Tibial nerve (tissue), 4 donors: ENCODE results near the gene OR8H2. TPM values are rescaled to one million over a fixed set of nuclear protein-coding genes. Genes with fewer than 3 reads are reported as not detected.
"Not testable (repeated sequence)": the region's sequence is repeated elsewhere in the genome, so short reads cannot be mapped to it uniquely, and the experiment has no call there.

ENCODE experiments used
- DNase-seq, 2 donors: peaks; one replicate each; pipeline ENCODE4 v3.0.0-alpha.2; 2019; ENCODE audit warnings: low spot score in 2 of 2
- H3K27ac ChIP-seq, 4 donors: fragments of 200-600 bp; sonication (generic) in 3 of 4; one replicate each; pipeline ENCODE4 v1.5.1; 2017 to 2019; ENCODE audit warnings: mild to moderate bottlenecking in 1 of 4
- H3K27me3 ChIP-seq, 2 donors: fragments of 200-600 bp; sonication (generic) in 1 of 2; one replicate each; pipeline versions ENCODE4 v1.5.1 to v1.6.0; 2017 to 2019
- H3K36me3 ChIP-seq, 3 donors: fragments of 200-600 bp; sonication (generic); one replicate each; pipeline ENCODE4 v1.5.1; 2018 to 2019
- H3K4me1 ChIP-seq, 4 donors: fragments of 200-600 bp; sonication (generic) in 3 of 4; one replicate each; pipeline ENCODE4 v1.5.1; 2017 to 2019
- H3K4me3 ChIP-seq, 4 donors: fragments of 200-600 bp; sonication (generic) in 3 of 4; one replicate each; pipeline ENCODE4 v1.5.1; 2017 to 2019; ENCODE audit warnings: mild to moderate bottlenecking in 1 of 4, moderate library complexity in 1 of 4
- H3K9me3 ChIP-seq, 4 donors: fragments of 200-600 bp; sonication (generic) in 3 of 4; one replicate each; pipeline ENCODE4 v1.5.1; 2017 to 2019
- CTCF ChIP-seq, 5 experiments: fragments of 200-600 bp in 3 of 5; fragments of 450-650 bp in 2 of 5; sonication (generic) in 3 of 5; IDR thresholded peaks; one replicate each; pipeline ENCODE4 v1.5.1; 2016 to 2019; ENCODE audit warnings: antibody characterized with exemption in 5 of 5, mild to moderate bottlenecking in 3 of 5, moderate library complexity in 2 of 5
- EP300 ChIP-seq, 2 donors: sonication (generic); formaldehyde crosslinking; IDR thresholded peaks; one replicate each; pipeline ENCODE4 v1.6.1; 2017; ENCODE audit warnings: antibody characterized with exemption in 2 of 2, mild to moderate bottlenecking in 1 of 2
- POLR2A ChIP-seq, 2 donors: fragments of 450-650 bp; IDR thresholded peaks; one replicate each; pipeline ENCODE4 v1.6.1; 2017; ENCODE audit warnings: antibody characterized with exemption in 2 of 2, mild to moderate bottlenecking in 2 of 2, moderate library complexity in 2 of 2
- WGBS, 2 donors: methylation state at CpG; one replicate each; pipeline ENCODE4 v1.1.5; 2018; 5-methylcytosine and 5-hydroxymethylcytosine counted together
- total RNA-seq, 4 donors: library from RNA; depleted of rRNA; stranded (reverse); fragments of >200 nt; gene quantifications; one replicate each; pipeline ENCODE4 v1.1.0, GENCODE V29; 2016

The OR8H2 gene, protein sequence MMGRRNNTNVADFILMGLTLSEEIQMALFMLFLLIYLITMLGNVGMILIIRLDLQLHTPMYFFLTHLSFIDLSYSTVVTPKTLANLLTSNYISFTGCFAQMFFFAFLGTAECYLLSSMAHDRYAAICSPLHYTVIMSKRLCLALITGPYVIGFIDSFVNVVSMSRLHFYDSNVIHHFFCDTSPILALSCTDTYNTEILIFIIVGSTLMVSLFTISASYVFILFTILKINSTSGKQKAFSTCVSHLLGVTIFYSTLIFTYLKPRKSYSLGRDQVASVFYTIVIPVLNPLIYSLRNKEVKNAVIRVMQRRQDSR
- not detected for total RNA-seq

DNA sequence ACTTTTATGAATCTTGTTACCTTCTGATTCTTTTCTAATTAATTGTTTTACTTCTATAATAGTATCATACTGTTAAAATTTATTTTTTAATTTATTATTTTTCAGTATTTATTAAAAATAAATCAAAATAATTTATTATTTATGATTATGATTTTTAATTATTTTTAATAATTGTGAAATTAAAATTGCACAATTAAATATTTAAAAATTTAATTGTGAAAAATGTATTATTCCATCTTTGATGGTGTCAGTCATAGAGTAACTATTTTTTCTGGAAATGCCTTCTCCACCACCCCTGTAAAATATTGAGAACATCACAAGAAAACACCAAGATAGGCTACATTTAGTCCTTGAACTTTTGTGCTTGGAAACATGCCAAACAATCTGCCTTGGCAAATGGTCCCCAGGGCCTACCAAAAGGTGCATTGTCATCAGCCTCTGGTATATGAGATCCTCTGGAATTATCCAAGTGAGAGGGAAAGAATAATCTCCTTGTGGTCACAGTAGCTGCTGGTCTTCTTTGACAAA lies at the start of gene OR8H2:
TSS of gene OR8H2 (plus strand) at position 478 of the 528 bp plus-strand sequence. CDS start 1,356 bp downstream, outside the sequence.
- no peaks in the 10 kb centered on the region for H3K36me3 ChIP-seq
- no peaks in the 10 kb centered on the region for H3K4me1 ChIP-seq
- no peaks in the 10 kb centered on the region for H3K9me3 ChIP-seq
- TF ChIP-seq EP300 (IDR thresholded peaks at IDR 0.05) (no peak), POLR2A (IDR thresholded peaks at IDR 0.05) (no peak), CTCF (IDR thresholded peaks at IDR 0.05) (no peak)
- H3K4me3 ChIP-seq = no peak within 1 kb of the TSS
- H3K27ac ChIP-seq = no peak within 1 kb of the TSS
- no peak for DNase-seq
- no peaks in the 10 kb centered on the region for H3K27me3 ChIP-seq

- not testable (repeated sequence) for H3K36me3 ChIP-seq, DNase-seq, H3K4me1 ChIP-seq, H3K9me3 ChIP-seq, H3K4me3 ChIP-seq, H3K27me3 ChIP-seq, H3K27ac ChIP-seq
- WGBS, 2 donors = 39 to 55% methylated on average over 4 of the region's 4 CpGs
Observed at GRCh38 chr11:56056366-56056765, 47.1 kb upstream of the OR8H2 start.

GRCh38 chr11:56057661-56058237 lies 45.7 kb upstream of the OR8H2 start:
- not testable (repeated sequence) for H3K36me3 ChIP-seq

GRCh38 chr11:56058260-56058780 lies 45.2 kb upstream of the OR8H2 start:
- not testable (repeated sequence) for DNase-seq, H3K27me3 ChIP-seq, H3K27ac ChIP-seq, H3K4me1 ChIP-seq, H3K4me3 ChIP-seq, H3K36me3 ChIP-seq, H3K9me3 ChIP-seq
- 69 to 78% methylated on average over 7 of the region's 7 CpGs for WGBS, 2 donors

More at GRCh38 chr11:56057661-56058237, 45.7 kb upstream of the OR8H2 start:
- not testable (repeated sequence) for H3K4me3 ChIP-seq, H3K4me1 ChIP-seq, H3K9me3 ChIP-seq, H3K27ac ChIP-seq, H3K27me3 ChIP-seq, DNase-seq
- 15 to 25% methylated on average over 7 of the region's 7 CpGs for WGBS, 2 donors

DNA sequence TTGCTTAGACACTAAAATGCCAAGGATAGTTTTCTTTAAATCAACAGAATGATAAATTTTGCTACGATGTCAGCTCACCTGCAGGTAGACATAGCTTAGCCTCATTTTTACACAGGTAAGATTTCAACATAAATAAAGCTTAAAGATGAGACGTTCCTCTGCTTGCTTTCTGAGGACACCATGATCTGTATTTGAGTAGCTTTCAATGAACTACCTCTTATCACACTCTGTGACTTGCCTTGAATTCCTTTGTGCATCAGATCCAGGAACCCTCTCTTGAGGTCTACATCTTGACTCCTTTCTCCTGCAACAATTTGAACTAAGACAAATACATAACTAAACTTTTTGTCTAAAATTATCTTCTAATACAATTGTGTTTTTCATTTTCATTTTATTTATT lies 36.5 kb upstream of the OR8H2 start:
- H3K27ac ChIP-seq = no peak overlapping the region
- no peak for DNase-seq
- no peak overlapping the region for H3K4me3 ChIP-seq
- 81 to 86% methylated on average over 2 of the region's 2 CpGs for WGBS, 2 donors
- TF ChIP-seq POLR2A (IDR thresholded peaks at IDR 0.05) = no peak
- no peaks in the 10 kb centered on the region for H3K4me1 ChIP-seq
- H3K36me3 ChIP-seq = no peaks in the 10 kb centered on the region
- H3K27me3 ChIP-seq = no peaks in the 10 kb centered on the region
- H3K9me3 ChIP-seq = no peaks in the 10 kb centered on the region

- TF ChIP-seq CTCF (IDR thresholded peaks at IDR 0.05) (no peak), POLR2A (IDR thresholded peaks at IDR 0.05) (no peak), EP300 (IDR thresholded peaks at IDR 0.05) (no peak)
- Histone ChIP-seq H3K9me3 (no peaks in the 10 kb centered on the region), H3K4me3 (no peak overlapping the region), H3K36me3 (no peaks in the 10 kb centered on the region), H3K27ac (no peak overlapping the region), H3K4me1 (no peaks in the 10 kb centered on the region), H3K27me3 (no peaks in the 10 kb centered on the region)
- WGBS, 2 donors = 52 to 71% methylated on average over 3 of the region's 3 CpGs
- DNase-seq = no peak
Observed at GRCh38 chr11:56089697-56090096, 13.8 kb upstream of the OR8H2 start.

DNA sequence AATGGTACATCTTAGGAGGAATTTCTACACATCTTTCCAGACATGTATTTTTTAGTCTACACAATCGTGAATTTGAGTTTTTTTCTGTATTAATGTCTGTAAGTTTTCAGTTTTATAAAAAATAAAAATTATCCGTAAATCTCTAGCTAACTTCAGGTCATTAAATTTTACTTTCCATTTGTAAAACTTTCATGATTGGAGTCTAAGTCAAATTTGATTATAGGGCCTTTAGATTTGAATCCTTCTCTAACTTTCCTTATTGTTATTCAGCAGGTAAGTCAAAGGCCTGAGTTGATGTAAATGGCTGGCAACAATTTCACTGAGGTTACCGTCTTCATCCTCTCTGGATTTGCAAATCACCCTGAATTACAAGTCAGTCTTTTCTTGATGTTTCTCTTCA lies 10.5 kb upstream of the OR8H2 start, which contains the start of gene OR8I2:
TSS of gene OR8I2 (plus strand) at position 301 of the 400 bp plus-strand sequence. CDS start at position 301, 0 bp downstream.
- Histone ChIP-seq H3K4me1 (no peaks in the 10 kb centered on the region), H3K9me3 (no peaks in the 10 kb centered on the region), H3K27me3 (no peaks in the 10 kb centered on the region), H3K36me3 (no peaks in the 10 kb centered on the region), H3K27ac (no peak within 1 kb of the TSS), H3K4me3 (no peak within 1 kb of the TSS)
- TF ChIP-seq POLR2A (IDR thresholded peaks at IDR 0.05) (no peak), EP300 (IDR thresholded peaks at IDR 0.05) (no peak), CTCF (IDR thresholded peaks at IDR 0.05) (no peak)
- DNase-seq = no peak
- WGBS, 2 donors = 63 to 78% methylated on average over 3 of the region's 3 CpGs
